ENCODE measurements around the gene EMP1. TPM values are rescaled to one million over a fixed set of nuclear protein-coding genes. Genes with fewer than 3 reads are reported as not detected.

EMP1 gene, protein sequence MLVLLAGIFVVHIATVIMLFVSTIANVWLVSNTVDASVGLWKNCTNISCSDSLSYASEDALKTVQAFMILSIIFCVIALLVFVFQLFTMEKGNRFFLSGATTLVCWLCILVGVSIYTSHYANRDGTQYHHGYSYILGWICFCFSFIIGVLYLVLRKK
- total RNA-seq: 100 to 1,000 TPM in 2 of 7 donors, 10 to 100 TPM in 5; 52.6 to 170 (median 82.4) TPM
- polyA plus RNA-seq: 10 to 100 TPM in 1 of 3 donors, 1 to 10 TPM in 2; 4.9 to 11.1 (median 6.8) TPM
- long read RNA-seq, donor 1, full-length matches to known transcripts: 68 of 74 reads
- long read RNA-seq, donor 1, partial matches to known transcripts: 6 of 74 reads
- long read RNA-seq, donor 1, other reads (novel, unspliced or antisense): 0 of 74 reads
- long read RNA-seq, donor 2, full-length matches to known transcripts: 29 of 29 reads
- long read RNA-seq, donor 2, partial matches to known transcripts: 0 of 29 reads
- long read RNA-seq, donor 2, other reads (novel, unspliced or antisense): 0 of 29 reads

DNA sequence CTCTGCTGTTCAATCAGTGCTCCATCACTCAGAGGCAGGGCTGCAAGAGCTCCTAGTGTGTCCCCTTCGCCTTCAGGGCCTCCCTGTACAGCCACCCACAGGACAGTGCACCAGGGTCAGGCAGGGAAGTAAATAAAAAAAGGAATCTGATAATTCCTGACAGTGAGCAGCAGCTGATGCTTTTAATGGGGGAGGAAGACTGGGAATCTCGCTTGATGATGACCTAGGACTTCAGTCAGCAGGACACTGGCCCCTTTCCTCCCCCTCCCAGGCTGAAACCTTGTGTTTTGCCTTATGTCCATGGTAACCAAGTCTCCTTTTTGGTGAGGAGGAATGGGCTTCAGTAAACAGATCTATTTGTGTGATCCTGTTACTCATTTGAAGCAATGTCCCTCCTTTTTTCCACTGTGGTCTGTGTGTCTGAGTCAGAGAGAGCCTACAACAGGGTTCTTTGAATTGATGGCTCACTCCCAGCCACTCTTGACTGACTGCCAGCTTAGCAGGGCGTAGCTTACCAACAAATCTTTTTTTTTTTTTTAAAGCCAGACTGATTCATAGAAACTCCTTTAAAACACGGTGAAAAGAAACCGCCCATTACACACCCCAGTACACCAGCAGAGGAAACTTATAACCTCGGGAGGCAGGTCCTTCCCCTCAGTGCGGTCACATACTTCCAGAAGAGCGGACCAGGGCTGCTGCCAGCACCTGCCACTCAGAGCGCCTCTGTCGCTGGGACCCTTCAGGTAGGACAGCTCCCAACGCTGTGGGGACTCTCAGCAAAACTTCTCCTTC is at the start of gene EMP1:
EMP1 (plus strand) TSS at position 597 of the 792 bp plus-strand sequence. CDS start 14,785 bp downstream, outside the sequence.
- H3K4me3 ChIP-seq: peak within 1 kb of the TSS; percentile 16 to 63 (median 37)
- TF ChIP-seq POLR2A (IDR thresholded peaks at IDR 0.05) (peak in 1 of 3 donors; percentile 37), POLR2AphosphoS5 (IDR thresholded peaks at IDR 0.05) (peak; percentile 54 to 79 (median 73))
- TF ChIP-seq, protein P1, sequence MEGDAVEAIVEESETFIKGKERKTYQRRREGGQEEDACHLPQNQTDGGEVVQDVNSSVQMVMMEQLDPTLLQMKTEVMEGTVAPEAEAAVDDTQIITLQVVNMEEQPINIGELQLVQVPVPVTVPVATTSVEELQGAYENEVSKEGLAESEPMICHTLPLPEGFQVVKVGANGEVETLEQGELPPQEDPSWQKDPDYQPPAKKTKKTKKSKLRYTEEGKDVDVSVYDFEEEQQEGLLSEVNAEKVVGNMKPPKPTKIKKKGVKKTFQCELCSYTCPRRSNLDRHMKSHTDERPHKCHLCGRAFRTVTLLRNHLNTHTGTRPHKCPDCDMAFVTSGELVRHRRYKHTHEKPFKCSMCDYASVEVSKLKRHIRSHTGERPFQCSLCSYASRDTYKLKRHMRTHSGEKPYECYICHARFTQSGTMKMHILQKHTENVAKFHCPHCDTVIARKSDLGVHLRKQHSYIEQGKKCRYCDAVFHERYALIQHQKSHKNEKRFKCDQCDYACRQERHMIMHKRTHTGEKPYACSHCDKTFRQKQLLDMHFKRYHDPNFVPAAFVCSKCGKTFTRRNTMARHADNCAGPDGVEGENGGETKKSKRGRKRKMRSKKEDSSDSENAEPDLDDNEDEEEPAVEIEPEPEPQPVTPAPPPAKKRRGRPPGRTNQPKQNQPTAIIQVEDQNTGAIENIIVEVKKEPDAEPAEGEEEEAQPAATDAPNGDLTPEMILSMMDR (IDR thresholded peaks at IDR 0.05 in 8 of 11, conservative IDR thresholded peaks at IDR 0.05 in 3 of 11): no peak
- intact Hi-C loops (cut with DNase I; ENCODE audit: low total_unique reads): no loop called here

GRCh38 chr12:13147688-13148484 is 48.6 kb upstream of the EMP1 start:
- DNase-seq: no peak
- TF ChIP-seq, protein P1 (IDR thresholded peaks at IDR 0.05 in 8 of 11, conservative IDR thresholded peaks at IDR 0.05 in 3 of 11): no peak
- no peak for TF ChIP-seq POLR2AphosphoS5 (IDR thresholded peaks at IDR 0.05)
- no peak overlapping the region for H3K4me3 ChIP-seq
- H3K36me3 ChIP-seq: no peaks in the 10 kb centered on the region
- no peaks in the 10 kb centered on the region for H3K9me3 ChIP-seq
- intact Hi-C loops (cut with DNase I; ENCODE audit: low total_unique reads): no loop called here
- no peak overlapping the region for H3K27ac ChIP-seq
- H3K4me1 ChIP-seq: peaks cover 0 to 18% (median 12%) of the 10 kb centered on the region in 6 donors
- whole genome bisulfite sequencing, 5 donors: 59 to 66% (median 63%) methylated on average over 12 of the region's 12 CpGs
- no peaks in the 10 kb centered on the region for H3K27me3 ChIP-seq (replicated peaks in 1 of 7)

More for the DNA sequence above, at the start of gene EMP1:
- WGBS, 5 donors: 10 to 15% (median 12%) methylated on average over 11 of the region's 11 CpGs
- peaks cover 0 to 69% (median 17%) of the 10 kb centered on the region in 6 donors for H3K4me1 ChIP-seq
- DNase-seq: no peak
- H3K36me3 ChIP-seq: no peaks in the 10 kb centered on the region
- H3K9me3 ChIP-seq: no peaks in the 10 kb centered on the region
- H3K27me3 ChIP-seq (replicated peaks in 1 of 7): peaks cover 0 to 38% (median 0%) of the 10 kb centered on the region in 7 donors
- peak within 1 kb of the TSS; percentile 50 to 85 (median 80) for H3K27ac ChIP-seq

DNA sequence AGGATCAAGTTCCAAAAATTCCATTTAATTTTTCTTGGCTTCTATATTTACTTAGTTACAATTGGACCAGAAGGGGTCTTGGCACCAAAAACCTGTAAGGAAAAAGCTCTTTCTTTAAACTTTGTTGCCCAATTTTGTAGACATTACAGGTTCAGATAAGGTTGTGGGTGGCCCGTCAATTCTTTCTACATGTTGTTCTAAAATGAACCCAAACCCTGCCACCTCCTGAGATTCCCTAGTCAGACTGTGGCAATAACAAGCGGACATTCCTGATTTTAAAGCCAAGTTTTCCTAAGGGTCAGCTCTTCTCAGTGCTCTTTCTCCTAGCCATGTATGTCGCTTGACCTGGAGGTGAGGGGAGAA is 48.1 kb upstream of the EMP1 start:
- TF ChIP-seq, protein P1 (IDR thresholded peaks at IDR 0.05 in 8 of 11, conservative IDR thresholded peaks at IDR 0.05 in 3 of 11): no peak
- TF ChIP-seq POLR2AphosphoS5 (IDR thresholded peaks at IDR 0.05) (no peak), POLR2A (IDR thresholded peaks at IDR 0.05) (no peak)
- DNase-seq: no peak
- Histone ChIP-seq H3K36me3 (no peaks in the 10 kb centered on the region), H3K4me3 (no peak overlapping the region), H3K27me3 (replicated peaks in 1 of 7) (no peaks in the 10 kb centered on the region), H3K4me1 (peaks cover 0 to 18% (median 12%) of the 10 kb centered on the region in 6 donors), H3K9me3 (no peaks in the 10 kb centered on the region), H3K27ac (no peak overlapping the region)
- WGBS, 5 donors: 86 to 99% (median 94%) methylated on average over 3 of the region's 3 CpGs
- intact Hi-C loops (cut with DNase I; ENCODE audit: low total_unique reads): no loop called here
